Activated CD8-positive, alpha-beta memory T cell treated with anti-CD3 and anti-CD28 coated beads for 36 hours (primary cell): ENCODE results near the gene PGM2. TPM values are rescaled to one million over a fixed set of nuclear protein-coding genes. Genes with fewer than 3 reads are reported as not detected.

Experiments used
- total RNA-seq, 2 experiments: library from RNA; stranded (reverse); gene quantifications; one replicate each; pipeline ENCODE4 v1.2.3, GENCODE V29; 2021

PGM2 gene
- total RNA-seq, 2 experiments from 2014 or later = 67.6 to 71.6 TPM

Other genes with a start within 250 kb of the PGM2 start
- 10 to 100 TPM; 20.1 to 23.2 TPM for gene RELL1, start 140.3 kb upstream of the PGM2 start, total RNA-seq
- gene TBC1D1, start 64.4 kb downstream of the PGM2 start, total RNA-seq = 10 to 100 TPM; 84.9 to 89.0 TPM
- gene PTTG2, start 133.7 kb downstream of the PGM2 start, total RNA-seq = under 1 TPM; 0.32 to 0.46 TPM